DMS 273 (cell line): Measurements from ENCODE around the gene SPINK5.

Experiments used
- DNase-seq: peaks from one replicate; lab custom pipeline; 2025; ENCODE audit not compliant: unreplicated experiment; lab: John Stamatoyannopoulos, UW

The SPINK5 gene

DNA sequence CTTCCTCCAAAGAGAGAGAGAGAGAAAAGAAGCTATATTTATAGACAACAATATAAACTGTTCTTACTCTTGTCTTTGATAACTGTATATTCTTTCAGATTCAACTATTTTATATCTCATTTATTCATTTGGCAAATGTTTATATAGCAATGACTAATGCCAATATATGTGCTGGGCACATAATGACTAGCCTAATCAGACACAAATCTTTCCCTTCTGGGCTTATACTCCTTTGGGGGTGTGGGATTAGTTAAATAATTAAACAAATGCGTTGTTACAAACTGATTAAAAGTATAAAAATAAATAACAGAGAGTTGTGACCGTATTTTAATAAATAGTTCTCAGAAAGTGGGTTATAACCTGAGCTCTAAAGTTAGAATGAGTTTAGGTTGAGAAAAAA lies 108.6 kb downstream of the SPINK5 start:
- no peak for DNase-seq

GRCh38 chr5:148176480-148176879 lies 112.7 kb downstream of the SPINK5 start:
- DNase-seq = no peak

GRCh38 chr5:148177207-148177606 lies 113.4 kb downstream of the SPINK5 start:
- no peak for DNase-seq

- peak; percentile 65 for DNase-seq
These were observed 115.5 kb downstream of the SPINK5 start for GRCh38 chr5:148179234-148179824.

GRCh38 chr5:148186248-148187003 lies 122.6 kb downstream of the SPINK5 start:
- no peak for DNase-seq
